Measurements from ENCODE around the gene PRTN3.
"Not testable (repeated sequence)": the region's sequence is repeated elsewhere in the genome, so short reads cannot be mapped to it uniquely, and the experiment has no call there.

GRCh38 chr19:842802-843179 is 2.0 kb downstream of the PRTN3 start:
- TF ChIP-seq POLR2A, CTCF, EP300, POLR2AphosphoS5 (IDR thresholded peaks at IDR 0.05): not testable (repeated sequence)

All from upper lobe of left lung (tissue), 4 donors.